PC-3 (cell line): ENCODE measurements around the gene MICOS13. TPM values are rescaled to one million over a fixed set of nuclear protein-coding genes. Genes with fewer than 3 reads are reported as not detected.

ENCODE experiments used
- ATAC-seq: fragments of 200-7000 bp; cut with Tn5 transposase; 2 replicates; pipeline ENCODE4 v1.9.1; 2020; ENCODE audit warnings: mild to moderate bottlenecking, moderate library complexity
- BruUV-seq: library from RNA; stranded (reverse); fragments of 400-500 nt; replicated peaks from 2 replicates; lab custom pipeline; 2021; lab: Mats Ljungman, UMichigan
- CTCF ChIA-PET: fragments of 300-600 bp; sonication (Branson Sonifier 250); formaldehyde crosslinking; loops from one replicate; lab custom pipeline; 2022; ENCODE audit warnings: antibody characterized with exemption; lab: Charles Lee
- POLR2A ChIA-PET: fragments of 300-600 bp; sonication (Branson Sonifier 250); formaldehyde crosslinking; loops from one replicate; lab custom pipeline; 2022; ENCODE audit warnings: antibody characterized with exemption; ENCODE audit not compliant: unreplicated experiment; lab: Charles Lee
- DNase-seq: peaks from one replicate; pipeline ENCODE4 v3.0.0-alpha.2; 2015
- H2AFZ ChIP-seq: fragments of 300-600 bp; sonication (generic); 2 replicates; pipeline ENCODE4 v1.6.0; 2016; ENCODE audit warnings: antibody characterized with exemption, low read length
- H3F3A ChIP-seq: fragments of 300-600 bp; sonication (generic); one replicate; pipeline ENCODE4 v1.6.0; 2017; ENCODE audit warnings: antibody characterized with exemption, low read length, control low read depth, mild to moderate bottlenecking; ENCODE audit not compliant: unreplicated experiment
- H3K27ac ChIP-seq: fragments of 300-600 bp; sonication (generic); 2 replicates; pipeline ENCODE4 v1.5.1; 2016; ENCODE audit warnings: mild to moderate bottlenecking, low read length
- H3K27me3 ChIP-seq: fragments of 300-600 bp; sonication (generic); 2 replicates; pipeline ENCODE4 v1.6.1; 2016; ENCODE audit warnings: low read length, mixed read lengths
- H3K36me3 ChIP-seq: fragments of 300-600 bp; sonication (generic); 2 replicates; pipeline ENCODE4 v1.6.1; 2016; ENCODE audit warnings: low read depth, mixed run types, low read length, mixed read lengths
- H3K4me1 ChIP-seq: fragments of 300-600 bp; sonication (generic); 2 replicates; pipeline ENCODE4 v1.5.1; 2016; ENCODE audit warnings: low read length; ENCODE audit not compliant: insufficient read depth
- H3K4me2 ChIP-seq: fragments of 300-600 bp; sonication (generic); 2 replicates; pipeline ENCODE4 v1.6.0; 2016; ENCODE audit warnings: low read length
- H3K4me3 ChIP-seq: fragments of 300-600 bp; sonication (generic); 2 replicates; pipeline ENCODE4 v1.5.1; 2016; ENCODE audit warnings: mild to moderate bottlenecking, low read length, mixed read lengths
- H3K79me2 ChIP-seq: fragments of 300-600 bp; sonication (generic); 2 replicates; pipeline ENCODE4 v1.6.1; 2017; ENCODE audit warnings: low read length, mixed read lengths
- H3K9ac ChIP-seq: fragments of 300-600 bp; sonication (generic); 2 replicates; pipeline ENCODE4 v1.6.0; 2016; ENCODE audit warnings: mild to moderate bottlenecking, low read length
- H3K9me2 ChIP-seq: fragments of 300-600 bp; sonication (generic); replicated peaks from 2 replicates; pipeline ENCODE4 v1.6.1; 2016; ENCODE audit warnings: mixed run types, low read length, mixed read lengths
- H3K9me3 ChIP-seq: fragments of 300-600 bp; sonication (generic); 2 replicates; pipeline ENCODE4 v1.6.1; 2016; ENCODE audit warnings: low read length, mixed read lengths
- H4K20me1 ChIP-seq: fragments of 300-600 bp; sonication (generic); 2 replicates; pipeline ENCODE4 v1.6.1; 2016; ENCODE audit warnings: low read length, mixed read lengths
- CTCF ChIP-seq: fragments of 300-600 bp; sonication (generic); conservative IDR thresholded peaks from 2 replicates; pipeline ENCODE4 v1.5.1; 2017; ENCODE audit warnings: antibody characterized with exemption, low read depth, mild to moderate bottlenecking, low read length
- EZH2 ChIP-seq: fragments of 300-600 bp; sonication (generic); IDR thresholded peaks from one replicate; pipeline ENCODE4 v1.6.1; 2017; ENCODE audit warnings: antibody characterized with exemption, mild to moderate bottlenecking, low read length; ENCODE audit not compliant: unreplicated experiment
- EZH2phosphoT487 ChIP-seq: fragments of 300-600 bp; sonication (generic); IDR thresholded peaks from 2 replicates; pipeline ENCODE4 v1.6.1; 2018; ENCODE audit warnings: mild to moderate bottlenecking, antibody characterized with exemption, low read length, borderline replicate concordance
- intact Hi-C: fragments of 100-400 bp; cut with micrococcal nuclease; formaldehyde crosslinking; loops from 2 replicates; pipeline ENCODE4 v1.9.0; 2023
- total RNA-seq: library from RNA; depleted of rRNA; stranded (reverse); fragments of >200 nt; gene quantifications from 2 replicates; pipeline ENCODE4 v1.2.3, GENCODE V29; 2014

The MICOS13 gene
- total RNA-seq, 1 experiment from 2014 or later: 456 TPM

DNA sequence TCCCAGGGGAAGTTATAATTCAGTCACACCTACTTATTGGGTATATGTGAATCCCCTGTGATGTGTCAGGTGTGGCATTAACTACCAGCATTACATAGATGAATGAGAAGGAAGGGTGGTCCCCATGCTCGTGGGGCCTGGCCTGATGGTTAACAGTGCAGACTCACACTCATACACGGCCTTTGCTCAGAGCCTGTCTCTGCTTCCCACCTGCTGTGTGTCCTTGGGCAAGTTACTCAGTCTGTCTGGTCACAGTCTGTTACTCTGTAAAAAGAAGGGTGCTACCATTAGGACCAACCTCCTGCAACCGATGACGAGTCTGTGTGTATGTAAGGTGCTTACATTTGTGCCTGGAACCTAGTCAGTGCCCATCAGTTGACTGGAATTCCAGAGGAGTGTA lies 33.6 kb downstream of the MICOS13 start:
- Histone ChIP-seq H3F3A (no peaks in the 10 kb centered on the region), H4K20me1 (peaks cover 42% of the 10 kb centered on the region), H3K27ac (no peak overlapping the region), H3K79me2 (peaks cover 60% of the 10 kb centered on the region), H3K9me2 (no peaks in the 10 kb centered on the region), H3K9me3 (no peaks in the 10 kb centered on the region), H3K4me1 (no peaks in the 10 kb centered on the region), H3K9ac (no peak overlapping the region), H2AFZ (no peak overlapping the region), H3K27me3 (no peaks in the 10 kb centered on the region), H3K4me2 (no peak overlapping the region), H3K36me3 (peaks cover 89% of the 10 kb centered on the region), H3K4me3 (no peak overlapping the region)
- ChIA-PET CTCF (no interaction called here), POLR2A (no interaction called here)
- no peak for ATAC-seq
- BruUV-seq: no TSS peak
- no peak for DNase-seq
- intact Hi-C loops: no loop called here
- no peak for TF ChIP-seq EZH2
- TF ChIP-seq CTCF: no peak
- no peak for TF ChIP-seq EZH2phosphoT487

DNA sequence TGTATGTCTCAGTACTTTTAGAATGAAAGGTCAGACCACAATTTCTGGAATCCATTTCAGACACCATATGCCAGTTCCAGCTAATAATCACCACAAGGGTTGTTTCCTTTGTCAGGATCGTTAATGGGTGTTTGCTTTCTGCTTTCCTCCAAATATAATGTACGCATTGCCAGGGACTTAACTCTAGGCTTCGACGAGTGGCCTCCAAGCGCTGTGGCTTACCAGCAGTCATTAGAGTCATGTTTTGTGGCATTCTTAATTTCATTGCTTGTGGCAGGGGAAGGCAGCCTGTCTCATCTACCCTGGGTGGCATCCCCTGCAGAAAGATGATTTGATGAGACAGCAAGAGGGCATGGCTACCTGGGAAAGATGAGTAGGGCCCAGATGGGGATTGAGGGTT lies 34.9 kb downstream of the MICOS13 start:
- POLR2A ChIA-PET: no interaction called here
- no peak for DNase-seq
- no peak for ATAC-seq
- H3K4me2 ChIP-seq: no peak overlapping the region
- no peak overlapping the region for H2AFZ ChIP-seq
- no peaks in the 10 kb centered on the region for H3K9me2 ChIP-seq
- H4K20me1 ChIP-seq: peaks cover 49% of the 10 kb centered on the region
- intact Hi-C loops: no loop called here
- no peak overlapping the region for H3K27ac ChIP-seq
- H3K79me2 ChIP-seq: peaks cover 73% of the 10 kb centered on the region
- TF ChIP-seq EZH2phosphoT487 (no peak), EZH2 (no peak), CTCF (no peak)
- H3F3A ChIP-seq: no peaks in the 10 kb centered on the region
- BruUV-seq: no TSS peak
- CTCF ChIA-PET: no interaction called here
- H3K9ac ChIP-seq: no peak overlapping the region
- peaks cover 82% of the 10 kb centered on the region for H3K36me3 ChIP-seq
- no peaks in the 10 kb centered on the region for H3K27me3 ChIP-seq
- H3K4me1 ChIP-seq: no peaks in the 10 kb centered on the region
- H3K4me3 ChIP-seq: no peak overlapping the region
- H3K9me3 ChIP-seq: no peaks in the 10 kb centered on the region

DNA sequence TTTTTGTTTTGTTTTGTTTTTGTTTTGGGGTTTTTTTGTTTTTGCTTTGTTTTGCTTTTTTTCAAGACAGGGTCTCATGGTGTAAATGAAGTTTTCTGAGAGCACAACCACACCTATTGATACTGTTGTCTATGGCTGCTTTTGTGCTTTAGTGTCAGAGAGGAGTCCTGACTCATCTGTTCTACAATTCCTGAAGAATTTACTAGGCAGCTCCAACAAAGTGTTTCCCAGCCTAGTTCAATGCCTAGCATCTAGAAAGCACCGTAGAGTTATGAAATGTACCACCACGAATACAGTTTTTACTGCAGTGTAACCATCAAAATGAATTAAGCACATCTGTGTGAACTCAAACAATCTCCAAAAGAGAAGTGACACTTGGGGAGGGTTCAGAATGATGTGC lies 36.3 kb downstream of the MICOS13 start:
- intact Hi-C loops: no loop called here
- H3F3A ChIP-seq: no peaks in the 10 kb centered on the region
- peaks cover 86% of the 10 kb centered on the region for H3K79me2 ChIP-seq
- H3K4me3 ChIP-seq: no peak overlapping the region
- no peaks in the 10 kb centered on the region for H3K4me1 ChIP-seq
- ChIA-PET POLR2A (no interaction called here), CTCF (no interaction called here)
- H3K27me3 ChIP-seq: no peaks in the 10 kb centered on the region
- H3K9ac ChIP-seq: no peak overlapping the region
- H4K20me1 ChIP-seq: peaks cover 51% of the 10 kb centered on the region
- no peaks in the 10 kb centered on the region for H3K9me2 ChIP-seq
- TF ChIP-seq EZH2phosphoT487 (no peak), CTCF (no peak), EZH2 (no peak)
- H3K4me2 ChIP-seq: no peak overlapping the region
- DNase-seq (no peak), ATAC-seq (no peak)
- no peaks in the 10 kb centered on the region for H3K9me3 ChIP-seq
- no peak overlapping the region for H3K27ac ChIP-seq
- no peak overlapping the region for H2AFZ ChIP-seq
- H3K36me3 ChIP-seq: peaks cover 74% of the 10 kb centered on the region
- BruUV-seq: no TSS peak
